HepG2 (cell line): Measurements from ENCODE around the gene HPCAL1. TPM values are rescaled to one million over a fixed set of nuclear protein-coding genes. Genes with fewer than 3 reads are reported as not detected.
A peak's percentile ranks its signal among the peaks of the same experiment; 100 is the strongest.

Experiments
- ELK4 ChIP-seq: sonication (generic); formaldehyde crosslinking; IDR thresholded peaks from 2 replicates; pipeline ENCODE4 v1.9.0; 2021; ENCODE audit warnings: missing genetic modification reagents, borderline replicate concordance
- FOXJ3 ChIP-seq: sonication (generic); formaldehyde crosslinking; IDR thresholded peaks from 2 replicates; pipeline ENCODE4 v1.4.0; 2020; ENCODE audit warnings: missing genetic modification reagents, mild to moderate bottlenecking, borderline replicate concordance
- MBNL3 ChIP-seq: fragments of 250-450 bp; sonication (Bioruptor Pico); conservative IDR thresholded peaks from 2 replicates; pipeline ENCODE4 v1.8.0; 2022; ENCODE audit warnings: mild to moderate bottlenecking, inconsistent platforms
- MTA1 ChIP-seq: sonication (generic); formaldehyde crosslinking; IDR thresholded peaks from 2 replicates; pipeline ENCODE4 v1.4.0; 2020; ENCODE audit warnings: missing genetic modification reagents, mild to moderate bottlenecking, borderline replicate concordance
- NCOA2 ChIP-seq: sonication (generic); formaldehyde crosslinking; IDR thresholded peaks from 2 replicates; pipeline ENCODE4 v1.8.0; 2022; ENCODE audit warnings: inconsistent platforms
- PHF8 ChIP-seq: sonication (generic); formaldehyde crosslinking; IDR thresholded peaks from 2 replicates; pipeline ENCODE4 v1.5.0; 2020; ENCODE audit warnings: missing genetic modification reagents
- POLR2AphosphoS5 ChIP-seq: IDR thresholded peaks from 2 replicates; pipeline ENCODE4 v1.6.1; 2012; ENCODE audit warnings: low read depth, low read length
- TCF7 ChIP-seq: sonication (generic); IDR thresholded peaks from 2 replicates; pipeline ENCODE4 v1.6.1; 2016; ENCODE audit warnings: antibody characterized with exemption, low read depth
- ZBED4 ChIP-seq: sonication (generic); formaldehyde crosslinking; IDR thresholded peaks from 2 replicates; pipeline ENCODE4 v1.4.0; 2020; ENCODE audit warnings: missing genetic modification reagents, borderline replicate concordance
- ZBTB1 ChIP-seq: sonication (generic); formaldehyde crosslinking; IDR thresholded peaks from 2 replicates; pipeline ENCODE4 v1.4.0; 2020; ENCODE audit warnings: missing genetic modification reagents, borderline replicate concordance
- ZBTB37 ChIP-seq: sonication (generic); formaldehyde crosslinking; IDR thresholded peaks from 2 replicates; pipeline ENCODE4 v1.4.0; 2020; ENCODE audit warnings: mild to moderate bottlenecking, missing genetic modification reagents
- ZNF205 ChIP-seq: IDR thresholded peaks from 2 replicates; pipeline ENCODE4 v1.6.1; 2018; ENCODE audit warnings: missing biosample characterization, missing genetic modification reagents
- ZNF382 ChIP-seq: sonication (generic); formaldehyde crosslinking; IDR thresholded peaks from 2 replicates; pipeline ENCODE4 v1.5.0; 2020; ENCODE audit warnings: missing genetic modification reagents, mild to moderate bottlenecking, borderline replicate concordance
- ZNF501 ChIP-seq: sonication (generic); formaldehyde crosslinking; IDR thresholded peaks from 2 replicates; pipeline ENCODE4 v1.5.1; 2020; ENCODE audit warnings: mild to moderate bottlenecking, moderate library complexity, missing genetic modification reagents
- ZNF570 ChIP-seq: sonication (generic); formaldehyde crosslinking; IDR thresholded peaks from 2 replicates; pipeline ENCODE4 v1.4.0; 2020; ENCODE audit warnings: mild to moderate bottlenecking, missing genetic modification reagents, borderline replicate concordance
- ZNF572 ChIP-seq: sonication (generic); formaldehyde crosslinking; IDR thresholded peaks from 2 replicates; pipeline ENCODE4 v1.5.1; 2020; ENCODE audit warnings: mild to moderate bottlenecking, missing genetic modification reagents
- polyA plus RNA-seq, 8 experiments: library from polyadenylated mRNA; depleted of rRNA in 3 of 8; stranded (reverse) in 7 of 8; unstranded in 1 of 8; fragments of >200 nt; fragmentation: Illumina TruSeq in 4 of 8; extraction: Trizol in 4 of 8; gene quantifications; 2 replicates each; pipeline versions ENCODE4 v1.2.1 to v1.2.3, GENCODE V29; 2011 to 2016; ENCODE audit warnings: low read depth in 4 of 8, missing spikeins in 1 of 8, mixed read lengths in 1 of 8; ENCODE audit not compliant: insufficient read depth in 1 of 8
- total RNA-seq, 5 experiments: library from RNA; depleted of rRNA; stranded (reverse); fragments of >200 nt; fragmentation: Illumina TruSeq; extraction: Trizol; gene quantifications; 2 replicates each; pipeline ENCODE4 v1.2.3, GENCODE V29; 2016; ENCODE audit warnings: low read depth in 1 of 5
- TF ChIP-seq, protein P1 (sequence below): sonication (generic); formaldehyde crosslinking; IDR thresholded peaks from 2 replicates; pipeline ENCODE4 v1.4.0; 2020; ENCODE audit warnings: missing genetic modification reagents, borderline replicate concordance
- TF ChIP-seq, protein P2 (sequence below): sonication (generic); formaldehyde crosslinking; IDR thresholded peaks from 2 replicates; pipeline ENCODE4 v1.5.1; 2020; ENCODE audit warnings: missing genetic modification reagents, mild to moderate bottlenecking, borderline replicate concordance
- TF ChIP-seq, protein P3 (sequence below): IDR thresholded peaks from 2 replicates; pipeline ENCODE4 v1.6.1; 2012; ENCODE audit warnings: inconsistent platforms

The HPCAL1 gene
- total and polyA plus RNA-seq, 2 of the 13 experiments (the other 11 are each of a cell fraction or from before 2014, with no cell fraction given) = 29.5 to 29.9 TPM

DNA sequence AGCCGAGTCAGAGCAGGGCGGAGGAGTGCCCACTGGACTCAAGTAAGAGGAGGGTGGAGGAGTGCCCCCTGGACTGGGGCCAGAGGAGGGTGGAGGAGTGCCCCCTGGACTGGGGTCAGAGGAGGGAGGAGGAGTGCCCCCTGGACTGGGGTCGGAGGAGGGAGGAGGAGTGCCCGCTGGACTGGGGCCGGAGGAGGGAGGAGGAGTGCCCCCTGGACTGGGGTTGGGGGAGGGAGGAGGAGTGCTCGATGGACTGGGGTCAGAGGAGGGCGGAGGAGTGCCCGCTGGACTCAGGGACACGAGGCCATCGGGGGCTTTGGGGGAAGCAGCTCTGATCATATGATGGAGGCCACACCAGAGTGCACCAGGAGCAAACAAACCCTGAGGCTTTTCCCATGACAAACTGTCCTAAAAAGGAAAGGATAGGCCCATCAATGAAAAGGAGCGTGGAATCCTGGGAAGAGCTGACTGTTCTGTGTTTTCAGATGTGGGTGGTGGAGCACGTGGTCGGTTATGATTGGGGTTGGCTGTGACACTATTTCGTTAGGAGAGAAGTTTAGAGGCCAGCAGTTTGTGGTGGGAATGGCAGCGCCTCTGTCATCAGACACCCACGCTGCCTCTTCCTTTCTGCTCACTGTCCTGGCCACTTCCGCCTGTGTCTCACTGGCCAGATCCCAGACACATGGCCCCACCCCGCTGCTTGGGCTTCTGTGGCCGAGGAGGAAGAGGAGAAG lies 24.5 kb upstream of the HPCAL1 start (continued):
- TF ChIP-seq ZBTB37 (CRISPR knock-in tag) (peak; percentile 72; the same call in 1 of the 2 replicates), PHF8 (no peak), ZBED4 (no peak), ZBTB1 (no peak), NCOA2 (CRISPR knock-in tag) (peak; percentile 34), MBNL3 (CRISPR knock-in tag) (no peak), POLR2AphosphoS5 (peak; percentile 70), ZNF501 (peak; percentile 95; the same call in 1 of the 2 replicates), ELK4 (no peak), ZNF570 (CRISPR knock-in tag) (no peak), ZNF572 (CRISPR knock-in tag) (peak; percentile 99), FOXJ3 (CRISPR knock-in tag) (no peak), TCF7 (0 out of 2 replicates have a peak, but pooled peaks have one; percentile 38), ZNF382 (no peak), ZNF205 (CRISPR knock-in tag) (0 out of 2 replicates have a peak, but pooled peaks have one; percentile 12), MTA1 (peak; percentile 98)
- TF ChIP-seq, protein P1, sequence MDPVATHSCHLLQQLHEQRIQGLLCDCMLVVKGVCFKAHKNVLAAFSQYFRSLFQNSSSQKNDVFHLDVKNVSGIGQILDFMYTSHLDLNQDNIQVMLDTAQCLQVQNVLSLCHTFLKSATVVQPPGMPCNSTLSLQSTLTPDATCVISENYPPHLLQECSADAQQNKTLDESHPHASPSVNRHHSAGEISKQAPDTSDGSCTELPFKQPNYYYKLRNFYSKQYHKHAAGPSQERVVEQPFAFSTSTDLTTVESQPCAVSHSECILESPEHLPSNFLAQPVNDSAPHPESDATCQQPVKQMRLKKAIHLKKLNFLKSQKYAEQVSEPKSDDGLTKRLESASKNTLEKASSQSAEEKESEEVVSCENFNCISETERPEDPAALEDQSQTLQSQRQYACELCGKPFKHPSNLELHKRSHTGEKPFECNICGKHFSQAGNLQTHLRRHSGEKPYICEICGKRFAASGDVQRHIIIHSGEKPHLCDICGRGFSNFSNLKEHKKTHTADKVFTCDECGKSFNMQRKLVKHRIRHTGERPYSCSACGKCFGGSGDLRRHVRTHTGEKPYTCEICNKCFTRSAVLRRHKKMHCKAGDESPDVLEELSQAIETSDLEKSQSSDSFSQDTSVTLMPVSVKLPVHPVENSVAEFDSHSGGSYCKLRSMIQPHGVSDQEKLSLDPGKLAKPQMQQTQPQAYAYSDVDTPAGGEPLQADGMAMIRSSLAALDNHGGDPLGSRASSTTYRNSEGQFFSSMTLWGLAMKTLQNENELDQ (CRISPR knock-in tag) = no peak
- TF ChIP-seq, protein P2, sequence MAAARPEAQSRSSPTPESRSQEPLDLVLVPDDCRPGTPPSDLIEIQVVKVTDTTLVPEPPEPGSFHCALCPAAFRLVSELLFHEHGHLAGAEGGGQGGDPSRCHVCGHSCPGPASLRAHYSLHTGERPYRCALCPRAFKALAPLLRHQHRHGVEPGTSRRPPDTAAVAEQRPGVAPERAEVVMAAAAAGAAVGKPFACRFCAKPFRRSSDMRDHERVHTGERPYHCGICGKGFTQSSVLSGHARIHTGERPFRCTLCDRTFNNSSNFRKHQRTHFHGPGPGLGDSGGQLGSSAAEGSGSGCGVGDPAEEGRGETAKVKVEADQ (CRISPR knock-in tag) = no peak
- TF ChIP-seq, protein P3, sequence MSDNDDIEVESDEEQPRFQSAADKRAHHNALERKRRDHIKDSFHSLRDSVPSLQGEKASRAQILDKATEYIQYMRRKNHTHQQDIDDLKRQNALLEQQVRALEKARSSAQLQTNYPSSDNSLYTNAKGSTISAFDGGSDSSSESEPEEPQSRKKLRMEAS = peak; percentile 97
